Neural cell (in vitro differentiated cells): Measurements from ENCODE around the gene FAM193A. TPM values are rescaled to one million over a fixed set of nuclear protein-coding genes. Genes with fewer than 3 reads are reported as not detected.

ENCODE experiments used
- H2AFZ ChIP-seq: fragments of 200-600, 300-800 bp; sonication (generic), shearing (Covaris generic); 2 replicates; pipeline ENCODE4 v1.6.0; 2014; ENCODE audit warnings: low read depth, mild to moderate bottlenecking, antibody characterized with exemption, low read length, moderate library complexity
- H3F3A ChIP-seq: fragments of 200-600 bp; shearing (Covaris generic); 2 replicates; pipeline ENCODE4 v1.6.1; 2016; ENCODE audit warnings: mild to moderate bottlenecking, moderate library complexity, mixed read lengths, antibody characterized with exemption, low read length; ENCODE audit not compliant: insufficient read depth, poor library complexity, severe bottlenecking
- H3K27ac ChIP-seq: fragments of 200-600, 300-800 bp; sonication (generic), shearing (Covaris generic); 2 replicates; pipeline ENCODE4 v1.5.1; 2014; ENCODE audit warnings: mild to moderate bottlenecking, low read length, moderate library complexity
- H3K27me3 ChIP-seq: fragments of 300-800, 200-600 bp; sonication (generic), shearing (Covaris generic); 2 replicates; pipeline ENCODE4 v1.6.0; 2014; ENCODE audit warnings: mild to moderate bottlenecking, low read depth, low read length, moderate library complexity; ENCODE audit not compliant: insufficient read depth
- H3K36me3 ChIP-seq: fragments of 300-800, 200-600 bp; sonication (generic), shearing (Covaris generic); 2 replicates; pipeline ENCODE4 v1.5.1; 2014; ENCODE audit warnings: mild to moderate bottlenecking, antibody characterized with exemption, low read length, moderate library complexity; ENCODE audit not compliant: insufficient read depth
- H3K4me2 ChIP-seq: fragments of 300-800, 200-600 bp; sonication (generic), shearing (Covaris generic); 2 replicates; pipeline ENCODE4 v1.6.0; 2014; ENCODE audit warnings: mild to moderate bottlenecking, low read length
- H3K4me3 ChIP-seq: fragments of 300-800, 200-600 bp; sonication (generic), shearing (Covaris generic); 2 replicates; pipeline ENCODE4 v1.5.1; 2014; ENCODE audit warnings: mild to moderate bottlenecking, low read length, moderate library complexity
- H3K79me2 ChIP-seq: fragments of 200-600 bp; shearing (Covaris generic); replicated peaks from 2 replicates; pipeline ENCODE4 v1.6.0; 2014; ENCODE audit warnings: mild to moderate bottlenecking, low read length, moderate library complexity; ENCODE audit not compliant: insufficient read depth
- H3K9ac ChIP-seq: fragments of 300-800, 200-600 bp; sonication (generic), shearing (Covaris generic); 2 replicates; pipeline ENCODE4 v1.6.1; 2016; ENCODE audit warnings: mild to moderate bottlenecking, low read length, mixed read lengths
- H3K9me2 ChIP-seq: fragments of 200-600 bp; shearing (Covaris generic); 2 replicates; pipeline ENCODE4 v1.6.1; 2016; ENCODE audit warnings: mild to moderate bottlenecking, low read length, mixed read lengths; ENCODE audit not compliant: insufficient read depth
- H3K9me3 ChIP-seq: fragments of 200-600, 300-800 bp; sonication (generic), shearing (Covaris generic); 2 replicates; pipeline ENCODE4 v1.6.1; 2016; ENCODE audit warnings: mild to moderate bottlenecking, mixed run types, low read length, moderate library complexity, mixed read lengths
- H4K20me1 ChIP-seq: fragments of 200-600 bp; shearing (Covaris generic); 2 replicates; pipeline ENCODE4 v1.6.1; 2016; ENCODE audit warnings: mild to moderate bottlenecking, mixed run types; ENCODE audit not compliant: insufficient read depth
- CTCF ChIP-seq: fragments of 450-650 bp; IDR thresholded peaks from 2 replicates; pipeline ENCODE4 v1.5.1; 2014; ENCODE audit warnings: antibody characterized with exemption, mild to moderate bottlenecking, moderate library complexity; ENCODE audit not compliant: poor library complexity, severe bottlenecking
- EP300 ChIP-seq: fragments of 450-650 bp; conservative IDR thresholded peaks from 2 replicates; pipeline ENCODE4 v1.6.1; 2014; ENCODE audit warnings: antibody characterized with exemption, mild to moderate bottlenecking, moderate library complexity; ENCODE audit not compliant: poor library complexity, severe bottlenecking
- EZH2 ChIP-seq: fragments of 200-600, 300-800 bp; shearing (Covaris generic), sonication (generic); IDR thresholded peaks from 2 replicates; pipeline ENCODE4 v1.6.1; 2014; ENCODE audit warnings: antibody characterized with exemption, low read length, borderline replicate concordance, mild to moderate bottlenecking; ENCODE audit not compliant: insufficient read depth, poor library complexity, severe bottlenecking
- MXI1 ChIP-seq: fragments of 450-650 bp; conservative IDR thresholded peaks from 2 replicates; pipeline ENCODE4 v1.6.1; 2014; ENCODE audit warnings: antibody characterized with exemption, mild to moderate bottlenecking; ENCODE audit not compliant: poor library complexity, severe bottlenecking
- POLR2AphosphoS5 ChIP-seq: IDR thresholded peaks from 2 replicates; pipeline ENCODE4 v1.6.1; 2012
- RAD21 ChIP-seq: fragments of 450-650 bp; conservative IDR thresholded peaks from 2 replicates; pipeline ENCODE4 v1.6.1; 2014; ENCODE audit warnings: antibody characterized with exemption, mild to moderate bottlenecking, moderate library complexity
- REST ChIP-seq: IDR thresholded peaks from 2 replicates; pipeline ENCODE4 v1.6.1; 2012; ENCODE audit warnings: borderline replicate concordance
- SMC3 ChIP-seq: fragments of 450-650 bp; conservative IDR thresholded peaks from 2 replicates; pipeline ENCODE4 v1.6.1; 2014; ENCODE audit warnings: antibody characterized with exemption, mild to moderate bottlenecking, moderate library complexity; ENCODE audit not compliant: poor library complexity
- TAF1 ChIP-seq: IDR thresholded peaks from 2 replicates; pipeline ENCODE4 v1.6.1; 2012; ENCODE audit warnings: low read depth
- polyA plus RNA-seq: library from polyadenylated mRNA; depleted of rRNA; stranded (reverse); fragments of >200 nt; gene quantifications from 2 replicates; pipeline ENCODE4 v1.2.3, GENCODE V29; 2014

Gene FAM193A
- polyA plus RNA-seq, 1 donor from 2014 or later: 11.6 TPM

DNA sequence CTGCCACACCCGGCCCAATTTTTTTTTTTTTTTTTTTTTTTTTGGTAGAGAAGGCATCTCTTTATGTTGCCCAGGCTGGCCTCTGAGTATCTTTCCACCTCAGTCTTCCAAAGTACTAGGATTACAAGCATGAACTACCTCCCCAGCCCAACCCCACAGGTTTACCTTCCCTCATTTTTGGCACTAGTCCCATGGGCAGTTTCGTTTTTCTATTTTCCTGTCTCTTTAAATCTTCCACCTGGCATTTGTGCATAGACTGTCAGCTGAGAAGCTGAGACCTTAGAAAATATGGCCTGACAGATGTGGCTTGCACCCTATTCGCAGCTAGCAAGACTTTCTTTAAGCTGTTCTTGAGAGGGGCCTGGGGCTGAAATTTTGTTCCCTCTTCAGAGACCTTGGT, 191.8 kb downstream of the FAM193A start:
- Histone ChIP-seq H3K36me3 (no peaks in the 10 kb centered on the region), H3K9me3 (no peaks in the 10 kb centered on the region), H3K27me3 (no peaks in the 10 kb centered on the region), H2AFZ (no peak overlapping the region), H3K27ac (no peak overlapping the region), H4K20me1 (no peaks in the 10 kb centered on the region), H3K9me2 (no peaks in the 10 kb centered on the region), H3F3A (no peaks in the 10 kb centered on the region), H3K79me2 (no peaks in the 10 kb centered on the region), H3K4me2 (no peak overlapping the region), H3K4me3 (no peak overlapping the region), H3K9ac (no peak overlapping the region)
- TF ChIP-seq MXI1: no peak
- no peak for TF ChIP-seq EZH2
- TF ChIP-seq CTCF: no peak
- TF ChIP-seq TAF1: no peak
- TF ChIP-seq REST: no peak
- TF ChIP-seq RAD21: no peak
- no peak for TF ChIP-seq EP300
- TF ChIP-seq POLR2AphosphoS5: no peak
- no peak for TF ChIP-seq SMC3

- Histone ChIP-seq H2AFZ (no peak overlapping the region), H3F3A (no peaks in the 10 kb centered on the region), H3K9me3 (no peaks in the 10 kb centered on the region), H3K9ac (no peak overlapping the region), H3K36me3 (no peaks in the 10 kb centered on the region), H3K79me2 (no peaks in the 10 kb centered on the region), H4K20me1 (no peaks in the 10 kb centered on the region), H3K27ac (no peak overlapping the region), H3K27me3 (no peaks in the 10 kb centered on the region), H3K9me2 (no peaks in the 10 kb centered on the region), H3K4me3 (no peak overlapping the region), H3K4me2 (no peak overlapping the region)
- no peak for TF ChIP-seq SMC3
- TF ChIP-seq CTCF: no peak
- TF ChIP-seq EP300: no peak
- TF ChIP-seq RAD21: no peak
- no peak for TF ChIP-seq TAF1
- TF ChIP-seq REST: no peak
- no peak for TF ChIP-seq EZH2
- TF ChIP-seq POLR2AphosphoS5: no peak
- TF ChIP-seq MXI1: no peak
Observed at GRCh38 chr4:2728806-2729532, 192.5 kb downstream of the FAM193A start.
